K562 (cell line): Measurements from ENCODE around the gene MUC22.

Source experiments
- POLR2A ChIP-seq: fragments of 450-650 bp; conservative IDR thresholded peaks from 2 replicates; pipeline ENCODE4 v1.6.1; 2016
- TF ChIP-seq, protein P1 (sequence below): fragments of 250-450 bp; sonication (Bioruptor Pico); IDR thresholded peaks from 2 replicates; pipeline ENCODE4 v1.6.1; 2021; ENCODE audit warnings: mild to moderate bottlenecking
- TF ChIP-seq, protein P2 (sequence below), 2 experiments: fragments of 450-650 bp; formaldehyde crosslinking in 1 of 2; IDR thresholded peaks; 2 replicates each; pipeline versions ENCODE4 v1.4.0 to v1.6.1; 2014 to 2020; ENCODE audit warnings: mild to moderate bottlenecking in 2 of 2, borderline replicate concordance in 1 of 2, low read depth in 1 of 2

DNA sequence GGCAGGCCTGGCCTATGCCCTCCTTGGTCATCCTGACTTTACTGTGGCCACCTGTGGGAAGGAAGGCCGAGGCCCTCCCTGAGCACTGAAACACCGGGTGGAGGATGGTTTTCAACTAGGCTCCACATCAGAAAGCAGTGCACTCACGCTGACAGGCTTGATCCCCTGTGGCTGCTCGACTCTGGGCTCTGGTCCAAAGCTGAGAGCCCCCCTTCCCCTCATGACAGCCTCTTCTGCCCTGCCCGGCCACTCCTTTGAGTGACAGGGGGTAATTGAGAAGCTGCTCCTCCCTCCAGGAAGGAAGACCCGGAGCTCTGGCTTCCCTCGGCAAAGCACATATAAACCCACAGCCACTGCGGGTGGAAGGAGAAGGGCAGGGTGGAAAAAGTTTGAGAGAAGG lies 43.6 kb downstream of the MUC22 start:
- TF ChIP-seq, protein P1, sequence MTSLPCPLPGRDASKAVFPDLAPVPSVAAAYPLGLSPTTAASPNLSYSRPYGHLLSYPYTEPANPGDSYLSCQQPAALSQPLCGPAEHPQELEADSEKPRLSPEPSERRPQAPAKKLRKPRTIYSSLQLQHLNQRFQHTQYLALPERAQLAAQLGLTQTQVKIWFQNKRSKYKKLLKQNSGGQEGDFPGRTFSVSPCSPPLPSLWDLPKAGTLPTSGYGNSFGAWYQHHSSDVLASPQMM (CRISPR knock-in tag) = no peak
- TF ChIP-seq, protein P2, sequence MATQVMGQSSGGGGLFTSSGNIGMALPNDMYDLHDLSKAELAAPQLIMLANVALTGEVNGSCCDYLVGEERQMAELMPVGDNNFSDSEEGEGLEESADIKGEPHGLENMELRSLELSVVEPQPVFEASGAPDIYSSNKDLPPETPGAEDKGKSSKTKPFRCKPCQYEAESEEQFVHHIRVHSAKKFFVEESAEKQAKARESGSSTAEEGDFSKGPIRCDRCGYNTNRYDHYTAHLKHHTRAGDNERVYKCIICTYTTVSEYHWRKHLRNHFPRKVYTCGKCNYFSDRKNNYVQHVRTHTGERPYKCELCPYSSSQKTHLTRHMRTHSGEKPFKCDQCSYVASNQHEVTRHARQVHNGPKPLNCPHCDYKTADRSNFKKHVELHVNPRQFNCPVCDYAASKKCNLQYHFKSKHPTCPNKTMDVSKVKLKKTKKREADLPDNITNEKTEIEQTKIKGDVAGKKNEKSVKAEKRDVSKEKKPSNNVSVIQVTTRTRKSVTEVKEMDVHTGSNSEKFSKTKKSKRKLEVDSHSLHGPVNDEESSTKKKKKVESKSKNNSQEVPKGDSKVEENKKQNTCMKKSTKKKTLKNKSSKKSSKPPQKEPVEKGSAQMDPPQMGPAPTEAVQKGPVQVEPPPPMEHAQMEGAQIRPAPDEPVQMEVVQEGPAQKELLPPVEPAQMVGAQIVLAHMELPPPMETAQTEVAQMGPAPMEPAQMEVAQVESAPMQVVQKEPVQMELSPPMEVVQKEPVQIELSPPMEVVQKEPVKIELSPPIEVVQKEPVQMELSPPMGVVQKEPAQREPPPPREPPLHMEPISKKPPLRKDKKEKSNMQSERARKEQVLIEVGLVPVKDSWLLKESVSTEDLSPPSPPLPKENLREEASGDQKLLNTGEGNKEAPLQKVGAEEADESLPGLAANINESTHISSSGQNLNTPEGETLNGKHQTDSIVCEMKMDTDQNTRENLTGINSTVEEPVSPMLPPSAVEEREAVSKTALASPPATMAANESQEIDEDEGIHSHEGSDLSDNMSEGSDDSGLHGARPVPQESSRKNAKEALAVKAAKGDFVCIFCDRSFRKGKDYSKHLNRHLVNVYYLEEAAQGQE (IDR thresholded peaks at IDR 0.05; ENCODE audit: borderline replicate concordance) = no peak
- TF ChIP-seq, protein P2 (CRISPR knock-in tag; IDR thresholded peaks at IDR 0.05; ENCODE audit: low read depth) = no peak
- TF ChIP-seq POLR2A = no peak
